Thoracic aorta (tissue), 2 donors: ENCODE measurements around the gene DPF3. TPM values are rescaled to one million over a fixed set of nuclear protein-coding genes. Genes with fewer than 3 reads are reported as not detected.

Experiments used
- ATAC-seq: fragments of 150-250 bp; one replicate; pipeline ENCODE4 v1.8.0; 2017; ENCODE audit warnings: low read depth; ENCODE audit not compliant: insufficient number of reproducible peaks, low FRiP score
- DNase-seq: peaks from one replicate; pipeline ENCODE4 v3.0.0-alpha.2; 2020; ENCODE audit warnings: low spot score
- H3K27ac ChIP-seq, 2 donors: fragments of 200-600 bp; sonication (generic); 1 replicate in 1 of 2; 2 replicates in 1 of 2; pipeline ENCODE4 v1.5.1; 2016; ENCODE audit warnings: mild to moderate bottlenecking in 2 of 2, moderate library complexity in 2 of 2
- H3K27me3 ChIP-seq: fragments of 200-600 bp; sonication (generic); replicated peaks from 2 replicates; pipeline ENCODE4 v1.6.0; 2016; ENCODE audit warnings: mild to moderate bottlenecking; ENCODE audit not compliant: insufficient read depth
- H3K36me3 ChIP-seq: fragments of 200-600 bp; sonication (generic); one replicate; pipeline ENCODE4 v1.5.1; 2016
- H3K4me1 ChIP-seq, 2 donors: fragments of 200-600 bp; sonication (generic); 1 replicate in 1 of 2; 2 replicates in 1 of 2; pipeline versions ENCODE4 v1.5.1 to v1.6.0; 2016; ENCODE audit warnings: low read depth in 2 of 2, mild to moderate bottlenecking in 1 of 2; ENCODE audit not compliant: control insufficient read depth in 1 of 2
- H3K4me3 ChIP-seq: fragments of 200-600 bp; sonication (generic); 2 replicates; pipeline ENCODE4 v1.5.1; 2016; ENCODE audit warnings: mild to moderate bottlenecking
- H3K9me3 ChIP-seq: fragments of 200-600 bp; sonication (generic); 2 replicates; pipeline ENCODE4 v1.5.1; 2016
- CTCF ChIP-seq: fragments of 200-600 bp; sonication (generic); IDR thresholded peaks from one replicate; pipeline ENCODE4 v1.5.1; 2019; ENCODE audit warnings: antibody characterized with exemption
- total RNA-seq, 2 donors: library from RNA; depleted of rRNA; stranded (reverse); fragments of >200 nt; gene quantifications; one replicate each; pipeline versions ENCODE4 v1.1.0 to v1.2.3, GENCODE V29; 2016

Gene DPF3
- total RNA-seq, 2 donors from 2014 or later, result 2.2 to 8.9 TPM

DNA sequence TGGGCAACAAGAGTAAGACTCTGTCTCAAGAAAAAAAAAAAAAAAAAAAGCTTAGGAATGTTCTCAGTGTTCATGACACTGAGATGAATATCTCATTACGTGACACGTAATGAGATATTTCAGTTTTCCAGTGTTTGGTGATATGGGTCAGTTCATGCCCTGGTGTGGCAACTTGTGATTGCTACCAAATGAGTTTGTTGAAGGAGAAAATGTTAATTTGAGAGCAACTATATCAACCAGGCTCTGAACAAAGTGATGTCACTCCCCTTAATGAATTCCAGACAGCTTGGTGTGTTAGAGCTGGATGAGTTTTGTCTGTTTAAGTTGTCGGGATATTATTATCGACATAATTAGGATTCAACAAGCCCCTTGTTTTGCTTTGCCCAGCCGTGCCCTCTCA, 211.7 kb downstream of the DPF3 start:
- H3K27ac ChIP-seq, result no peak overlapping the region
- no peaks in the 10 kb centered on the region for H3K9me3 ChIP-seq
- DNase-seq (no peak), ATAC-seq (no peak)
- no peak for TF ChIP-seq CTCF
- H3K4me1 ChIP-seq, result peaks cover 0 to 8% of the 10 kb centered on the region in 2 donors
- no peak overlapping the region for H3K4me3 ChIP-seq
- no peaks in the 10 kb centered on the region for H3K36me3 ChIP-seq
- H3K27me3 ChIP-seq, result no peaks in the 10 kb centered on the region

DNA sequence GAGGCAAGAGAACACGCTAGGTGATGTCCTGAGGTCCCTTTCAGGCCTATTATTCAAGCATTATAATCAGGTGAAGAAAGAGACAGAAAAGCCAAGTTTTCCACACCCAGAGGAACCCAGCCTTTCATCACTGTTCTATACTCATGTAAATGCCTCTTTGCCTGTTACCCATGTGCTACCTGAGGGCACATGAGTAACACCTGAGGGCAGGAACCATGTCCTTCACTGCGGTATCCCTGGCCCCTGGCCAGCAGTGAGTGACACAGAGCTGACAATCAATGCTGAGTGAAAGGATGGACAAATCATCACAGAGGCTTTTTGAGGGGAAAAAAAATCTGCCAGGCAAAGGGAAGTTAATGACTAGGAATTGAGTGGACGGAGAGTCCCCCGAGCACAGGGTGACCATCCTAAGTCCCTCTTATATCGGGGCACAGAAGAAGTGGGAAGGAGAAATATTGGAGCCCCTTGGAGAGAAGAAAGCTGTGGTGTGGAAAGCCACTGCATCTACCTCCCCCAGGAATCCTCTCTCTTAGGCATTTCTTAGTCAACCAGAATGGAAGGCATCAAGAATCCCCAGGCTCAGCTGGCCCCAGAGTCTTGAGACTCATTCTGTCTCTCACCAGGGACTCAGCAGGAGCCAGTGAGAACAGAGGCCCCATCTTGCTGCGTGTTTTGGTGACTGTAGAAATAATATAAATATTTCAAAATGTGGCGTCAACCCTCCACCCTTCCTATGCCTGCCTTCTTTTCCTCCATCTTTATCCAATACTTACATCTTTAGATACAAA, 212.9 kb downstream of the DPF3 start:
- no peak overlapping the region for H3K27ac ChIP-seq
- H3K4me1 ChIP-seq, result peaks cover 0 to 8% of the 10 kb centered on the region in 2 donors
- no peak for TF ChIP-seq CTCF
- no peaks in the 10 kb centered on the region for H3K27me3 ChIP-seq
- H3K36me3 ChIP-seq, result no peaks in the 10 kb centered on the region
- no peaks in the 10 kb centered on the region for H3K9me3 ChIP-seq
- ATAC-seq, result no peak
- no peak for DNase-seq
- H3K4me3 ChIP-seq, result no peak overlapping the region

GRCh38 chr14:72679536-72680151, 214.3 kb downstream of the DPF3 start:
- TF ChIP-seq CTCF, result no peak
- H3K4me1 ChIP-seq, result peaks cover 0 to 8% of the 10 kb centered on the region in 2 donors
- no peak for ATAC-seq
- H3K27me3 ChIP-seq, result no peaks in the 10 kb centered on the region
- no peak for DNase-seq
- no peaks in the 10 kb centered on the region for H3K36me3 ChIP-seq
- no peak overlapping the region for H3K27ac ChIP-seq
- H3K9me3 ChIP-seq, result no peaks in the 10 kb centered on the region
- H3K4me3 ChIP-seq, result no peak overlapping the region

- TF ChIP-seq CTCF, result no peak
- ATAC-seq (no peak), DNase-seq (no peak)
- no peak overlapping the region for H3K27ac ChIP-seq
- peaks cover 0 to 8% of the 10 kb centered on the region in 2 donors for H3K4me1 ChIP-seq
- no peak overlapping the region for H3K4me3 ChIP-seq
- H3K36me3 ChIP-seq, result no peaks in the 10 kb centered on the region
- H3K9me3 ChIP-seq, result no peaks in the 10 kb centered on the region
- H3K27me3 ChIP-seq, result no peaks in the 10 kb centered on the region
Observed at GRCh38 chr14:72679141-72679535, 214.8 kb downstream of the DPF3 start.

- no peaks in the 10 kb centered on the region for H3K36me3 ChIP-seq
- no peaks in the 10 kb centered on the region for H3K27me3 ChIP-seq
- H3K4me1 ChIP-seq, result peaks cover 0 to 8% of the 10 kb centered on the region in 2 donors
- no peak for TF ChIP-seq CTCF
- no peak overlapping the region for H3K4me3 ChIP-seq
- no peak overlapping the region for H3K27ac ChIP-seq
- H3K9me3 ChIP-seq, result no peaks in the 10 kb centered on the region
- no peak for ATAC-seq
- no peak for DNase-seq
Observed at GRCh38 chr14:72678356-72678755, 215.5 kb downstream of the DPF3 start.
